ENCODE data around the gene HOXD11. TPM values are rescaled to one million over a fixed set of nuclear protein-coding genes. Genes with fewer than 3 reads are reported as not detected.

HOXD11 gene
- total and polyA plus RNA-seq, 2 of the 4 experiments (the other 2 are of a cell fraction): not detected

GRCh38 chr2:176088048-176088936, 18.8 kb upstream of the HOXD11 start:
- H3K79me1 ChIP-seq (ENCODE audit: low read depth in 1 of 2, low read length in 2 of 2): no peaks in the 10 kb centered on the region
- intact Hi-C loops (cut with micrococcal nuclease): loop anchor here (1.0 to 2.0 kb wide), 3 partner anchors 398 to 722 kb away; no protein-coding TSS in a partner anchor
- no peak overlapping the region for H3K56ac ChIP-seq (ENCODE audit: extremely low read depth, insufficient read depth, low read length)
- H2AK9ac ChIP-seq (replicated peaks; ENCODE audit: low read depth, low read length, poor library complexity): no peak overlapping the region
- H3K4ac ChIP-seq (ENCODE audit: low read depth, low read length): no peak overlapping the region
- no peaks in the 10 kb centered on the region for H3K9me1 ChIP-seq (ENCODE audit: insufficient read depth, low read length)
- no TSS peak for BruUV-seq (replicated peaks)
- no peak overlapping the region for H4K8ac ChIP-seq (ENCODE audit: low read depth in 2 of 2, low read length in 2 of 2)
- H4K20me1 ChIP-seq (ENCODE audit: insufficient read depth, low read length): no peaks in the 10 kb centered on the region
- no peak overlapping the region for H2BK120ac ChIP-seq (ENCODE audit: low read depth, low read length)
- TF ChIP-seq, protein P1, sequence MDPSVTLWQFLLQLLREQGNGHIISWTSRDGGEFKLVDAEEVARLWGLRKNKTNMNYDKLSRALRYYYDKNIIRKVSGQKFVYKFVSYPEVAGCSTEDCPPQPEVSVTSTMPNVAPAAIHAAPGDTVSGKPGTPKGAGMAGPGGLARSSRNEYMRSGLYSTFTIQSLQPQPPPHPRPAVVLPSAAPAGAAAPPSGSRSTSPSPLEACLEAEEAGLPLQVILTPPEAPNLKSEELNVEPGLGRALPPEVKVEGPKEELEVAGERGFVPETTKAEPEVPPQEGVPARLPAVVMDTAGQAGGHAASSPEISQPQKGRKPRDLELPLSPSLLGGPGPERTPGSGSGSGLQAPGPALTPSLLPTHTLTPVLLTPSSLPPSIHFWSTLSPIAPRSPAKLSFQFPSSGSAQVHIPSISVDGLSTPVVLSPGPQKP (IDR thresholded peaks at IDR 0.05; ENCODE audit: borderline replicate concordance, low read depth, low read length): no peak
- TF ChIP-seq CHD1 (IDR thresholded peaks at IDR 0.05; ENCODE audit: low read depth, low read length) (no peak), NFE2L2 (IDR thresholded peaks at IDR 0.05; ENCODE audit: low read depth, low read length) (no peak), RFX5 (IDR thresholded peaks at IDR 0.05; ENCODE audit: low read depth, low read length) (no peak), POLR2A (IDR thresholded peaks at IDR 0.05; ENCODE audit: low read depth, low read length) (no peak), MAFK (IDR thresholded peaks at IDR 0.05; ENCODE audit: low read depth, low read length) (no peak), SMC3 (IDR thresholded peaks at IDR 0.05; ENCODE audit: low read depth, low read length) (peak; percentile 53), CEBPB (IDR thresholded peaks at IDR 0.05; ENCODE audit: low read depth, low read length) (no peak), FOS (IDR thresholded peaks at IDR 0.05; ENCODE audit: low read depth, low read length) (no peak), RAD21 (IDR thresholded peaks at IDR 0.05; ENCODE audit: low read length) (peak; percentile 67)
- TF ChIP-seq, protein P2, sequence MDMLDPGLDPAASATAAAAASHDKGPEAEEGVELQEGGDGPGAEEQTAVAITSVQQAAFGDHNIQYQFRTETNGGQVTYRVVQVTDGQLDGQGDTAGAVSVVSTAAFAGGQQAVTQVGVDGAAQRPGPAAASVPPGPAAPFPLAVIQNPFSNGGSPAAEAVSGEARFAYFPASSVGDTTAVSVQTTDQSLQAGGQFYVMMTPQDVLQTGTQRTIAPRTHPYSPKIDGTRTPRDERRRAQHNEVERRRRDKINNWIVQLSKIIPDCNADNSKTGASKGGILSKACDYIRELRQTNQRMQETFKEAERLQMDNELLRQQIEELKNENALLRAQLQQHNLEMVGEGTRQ (IDR thresholded peaks at IDR 0.05; ENCODE audit: low read depth, low read length): no peak
- TF ChIP-seq, protein P3, sequence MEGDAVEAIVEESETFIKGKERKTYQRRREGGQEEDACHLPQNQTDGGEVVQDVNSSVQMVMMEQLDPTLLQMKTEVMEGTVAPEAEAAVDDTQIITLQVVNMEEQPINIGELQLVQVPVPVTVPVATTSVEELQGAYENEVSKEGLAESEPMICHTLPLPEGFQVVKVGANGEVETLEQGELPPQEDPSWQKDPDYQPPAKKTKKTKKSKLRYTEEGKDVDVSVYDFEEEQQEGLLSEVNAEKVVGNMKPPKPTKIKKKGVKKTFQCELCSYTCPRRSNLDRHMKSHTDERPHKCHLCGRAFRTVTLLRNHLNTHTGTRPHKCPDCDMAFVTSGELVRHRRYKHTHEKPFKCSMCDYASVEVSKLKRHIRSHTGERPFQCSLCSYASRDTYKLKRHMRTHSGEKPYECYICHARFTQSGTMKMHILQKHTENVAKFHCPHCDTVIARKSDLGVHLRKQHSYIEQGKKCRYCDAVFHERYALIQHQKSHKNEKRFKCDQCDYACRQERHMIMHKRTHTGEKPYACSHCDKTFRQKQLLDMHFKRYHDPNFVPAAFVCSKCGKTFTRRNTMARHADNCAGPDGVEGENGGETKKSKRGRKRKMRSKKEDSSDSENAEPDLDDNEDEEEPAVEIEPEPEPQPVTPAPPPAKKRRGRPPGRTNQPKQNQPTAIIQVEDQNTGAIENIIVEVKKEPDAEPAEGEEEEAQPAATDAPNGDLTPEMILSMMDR (conservative IDR thresholded peaks at IDR 0.05; ENCODE audit: low read depth, low read length): peak; percentile 67
- no peak overlapping the region for H4K91ac ChIP-seq (ENCODE audit: insufficient read depth, low read depth, low read length)
- H3K4me2 ChIP-seq (ENCODE audit: low read depth, low read length): peak overlapping the region; percentile 73
- dilution Hi-C loops (cut with HindIII; ENCODE audit: low sequenced_read_pairs, unreplicated experiment): no loop called here
- peaks cover 88% of the 10 kb centered on the region for H3K27me3 ChIP-seq (ENCODE audit: control insufficient read depth, insufficient read depth, low read length)
- H3K4me1 ChIP-seq (ENCODE audit: control insufficient read depth, insufficient read depth, low read length): no peaks in the 10 kb centered on the region
- no peaks in the 10 kb centered on the region for H3K36me3 ChIP-seq (ENCODE audit: control insufficient read depth, insufficient read depth, low read length)
- no peak overlapping the region for H2BK5ac ChIP-seq (ENCODE audit: low read depth, low read length, poor library complexity, severe bottlenecking)
- no peak overlapping the region for H2AK5ac ChIP-seq (ENCODE audit: low read depth, low read length)
- DNase-seq: peak; percentile 23
- 7% methylated on average over 13 of the region's 49 CpGs; no CpG with 5 or more reads in 1 of the 2 experiments for WGBS, 2 experiments (ENCODE audit: extremely low coverage in 2 of 2, insufficient read length in 1 of 2)
- H3K9me3 ChIP-seq (ENCODE audit: control insufficient read depth, insufficient read depth, low read length): peaks cover 18% of the 10 kb centered on the region
- no peak overlapping the region for H2BK20ac ChIP-seq (ENCODE audit: low read depth, low read length)
- H2AFZ ChIP-seq (replicated peaks; ENCODE audit: low read length, poor library complexity): peak overlapping the region; percentile 85
- H3K9ac ChIP-seq (ENCODE audit: low read depth, low read length): no peak overlapping the region
- peak overlapping the region; percentile 31 for H3K4me3 ChIP-seq (ENCODE audit: insufficient read depth, low read depth, low read length)
- POLR2A ChIA-PET (ENCODE audit: unreplicated experiment): no interaction called here
- in situ Hi-C loops (cut with MboI; ENCODE audit: low sequenced_read_pairs): loop anchor here (25.0 kb wide), 2 partner anchors 1051 to 1351 kb away; no protein-coding TSS in a partner anchor
- H3K27ac ChIP-seq (ENCODE audit: insufficient read depth, low read length): no peak overlapping the region
- no peak overlapping the region for H3K18ac ChIP-seq (ENCODE audit: low read depth, low read length)
- CTCF ChIA-PET: interaction anchor here (0.6 to 2.5 kb wide), 5 partner anchors 10 to 1325 kb away, joined by 3 to 9 read pairs (median 4); no protein-coding TSS in a partner anchor
- H3K14ac ChIP-seq (replicated peaks; ENCODE audit: low read depth, low read length): no peak overlapping the region
- no peak overlapping the region for H3K23ac ChIP-seq (ENCODE audit: low read depth, low read length)
- H2BK15ac ChIP-seq (ENCODE audit: low read depth, low read length): no peak overlapping the region
- ATAC-seq (ENCODE audit: low read depth): peak; percentile 84
- H4K5ac ChIP-seq (ENCODE audit: low read depth, low read length): no peak overlapping the region
